GM12878 (cell line): ENCODE results near the gene PLTP. TPM values are rescaled to one million over a fixed set of nuclear protein-coding genes. Genes with fewer than 3 reads are reported as not detected.
"Not testable (repeated sequence)": the region's sequence is repeated elsewhere in the genome, so short reads cannot be mapped to it uniquely, and the experiment has no call there.

Source experiments
- ATAC-seq: fragments of 200-7000 bp; cut with Tn5 transposase; 3 replicates; pipeline ENCODE4 v1.9.1; 2020; ENCODE audit warnings: mild to moderate bottlenecking, moderate library complexity
- BruUV-seq: library from RNA; stranded (reverse); fragments of 400-500 nt; replicated peaks from 2 replicates; lab custom pipeline; 2021; lab: Mats Ljungman, UMichigan
- CTCF ChIA-PET: fragments of 300-600 bp; sonication (Branson Sonifier 250); formaldehyde crosslinking; extraction: SDS; loops from one replicate; lab custom pipeline; 2021; ENCODE audit warnings: inconsistent platforms; lab: Yijun Ruan, JAX
- POLR2A ChIA-PET: fragments of 350-600 bp; formaldehyde crosslinking; extraction: SDS; loops from one replicate; lab custom pipeline; 2021; ENCODE audit warnings: inconsistent platforms; lab: Charles Lee
- RAD21 ChIA-PET: fragments of 300-600 bp; sonication (Branson Sonifier 250); formaldehyde crosslinking; loops from one replicate; lab custom pipeline; 2023; ENCODE audit warnings: antibody characterized with exemption; ENCODE audit not compliant: unreplicated experiment; lab: Charles Lee
- SMC1A ChIA-PET: fragments of 300-600 bp; sonication (Branson Sonifier 250); formaldehyde crosslinking; loops from one replicate; lab custom pipeline; 2023; ENCODE audit not compliant: unreplicated experiment, uncharacterized antibody; lab: Charles Lee
- DNase-seq: peaks from one replicate; pipeline ENCODE4 v3.0.0-alpha.2; 2011; ENCODE audit warnings: low read depth, low spot score
- FAIRE-seq: peaks from 3 replicates; lab custom pipeline; 2011; peaks lifted over from hg19 to GRCh38; lab: Jason Lieb, UNC
- H2AFZ ChIP-seq: 2 replicates; pipeline ENCODE4 v1.6.0; 2011; ENCODE audit warnings: low read depth, low read length, control low read depth; ENCODE audit not compliant: control insufficient read depth
- H3K27ac ChIP-seq: 2 replicates; pipeline ENCODE4 v1.5.1; 2011; ENCODE audit warnings: control low read depth; ENCODE audit not compliant: control insufficient read depth, insufficient read depth
- H3K27me3 ChIP-seq, 2 experiments: replicated peaks in 1 of 2; 2 replicates each; pipeline versions ENCODE4 v1.6.0 to v1.6.1; 2011; ENCODE audit warnings: low read length in 1 of 2; ENCODE audit not compliant: control insufficient read depth in 2 of 2, insufficient read depth in 2 of 2
- H3K36me3 ChIP-seq, 2 experiments: 2 replicates each; pipeline ENCODE4 v1.5.1; 2011; ENCODE audit warnings: low read length in 1 of 2; ENCODE audit not compliant: control insufficient read depth in 2 of 2, insufficient read depth in 2 of 2
- H3K4me1 ChIP-seq: 2 replicates; pipeline ENCODE4 v1.6.1; 2011; ENCODE audit warnings: mild to moderate bottlenecking, low read length, moderate library complexity, mixed read lengths; ENCODE audit not compliant: control insufficient read depth, insufficient read depth
- H3K4me2 ChIP-seq: 2 replicates; pipeline ENCODE4 v1.6.0; 2011; ENCODE audit warnings: control low read depth; ENCODE audit not compliant: control insufficient read depth, insufficient read depth
- H3K4me3 ChIP-seq: fragments of 200-600 bp; sonication (generic); 2 replicates; pipeline ENCODE4 v1.5.1; 2016
- H3K79me2 ChIP-seq: 2 replicates; pipeline ENCODE4 v1.6.0; 2011; ENCODE audit warnings: low read length; ENCODE audit not compliant: control insufficient read depth, insufficient read depth
- H3K9ac ChIP-seq: 2 replicates; pipeline ENCODE4 v1.8.0; 2011; ENCODE audit warnings: low read length, control low read depth, mixed read lengths; ENCODE audit not compliant: control insufficient read depth, insufficient read depth
- H3K9me3 ChIP-seq: replicated peaks from 3 replicates; pipeline ENCODE4 v1.5.1; 2011; ENCODE audit warnings: mild to moderate bottlenecking, low read length; ENCODE audit not compliant: control insufficient read depth, insufficient read depth
- H4K20me1 ChIP-seq: 2 replicates; pipeline ENCODE4 v1.6.0; 2011; ENCODE audit not compliant: control insufficient read depth, insufficient read depth
- BCL11A ChIP-seq: IDR thresholded peaks from 2 replicates; pipeline ENCODE4 v1.6.1; 2011; ENCODE audit warnings: low read depth, low read length
- CREM ChIP-seq: IDR thresholded peaks from 2 replicates; pipeline ENCODE4 v1.6.1; 2014; ENCODE audit warnings: antibody characterized with exemption, low read depth
- FOXM1 ChIP-seq: IDR thresholded peaks from 2 replicates; pipeline ENCODE4 v1.6.1; 2012; ENCODE audit warnings: low read depth, mild to moderate bottlenecking, inconsistent platforms, low read length, moderate library complexity
- MAX ChIP-seq: IDR thresholded peaks from 2 replicates; pipeline ENCODE4 v1.6.1; 2012; ENCODE audit warnings: low read depth, low read length, improper control_type of control experiment
- NBN ChIP-seq: fragments of 450-650 bp; IDR thresholded peaks from 2 replicates; pipeline ENCODE4 v1.6.1; 2016
- RCOR1 ChIP-seq: conservative IDR thresholded peaks from 2 replicates; pipeline ENCODE4 v1.6.1; 2012; ENCODE audit warnings: low read depth, low read length, improper control_type of control experiment
- SIN3A ChIP-seq: IDR thresholded peaks from 2 replicates; pipeline ENCODE4 v1.6.1; 2012; ENCODE audit warnings: low read depth, low read length, improper control_type of control experiment
- ZNF622 ChIP-seq: fragments of 450-650 bp; IDR thresholded peaks from 2 replicates; pipeline ENCODE4 v1.6.1; 2017; ENCODE audit warnings: mild to moderate bottlenecking, inconsistent platforms
- WGBS: methylation state at CpG from one replicate; pipeline ENCODE4 v1.1.6; 2016; ENCODE audit warnings: low lambda C conversion rate; ENCODE audit not compliant: insufficient replicate concordance, insufficient coverage; ENCODE audit errors: missing lambda C conversion rate; 5-methylcytosine and 5-hydroxymethylcytosine counted together
- in situ Hi-C: fragments of 300-500 bp; cut with MboI; formaldehyde crosslinking; loops from 9 replicates; pipeline ENCODE4 v1.14.3; 2018; ENCODE audit warnings: mixed read lengths
- intact Hi-C: fragments of 100-400 bp; cut with micrococcal nuclease; formaldehyde crosslinking; loops from one replicate; pipeline ENCODE4 v1.14.2; 2022; ENCODE audit not compliant: unreplicated experiment
- polyA plus RNA-seq, 11 experiments: library from polyadenylated mRNA; depleted of rRNA in 4 of 11; unstranded in 6 of 11; stranded (reverse) in 5 of 11; fragments of >200 nt; fragmentation: Nextera tagmentation in 4 of 11; fragmentation: Illumina TruSeq in 1 of 11; extraction: Ambion mirVana in 4 of 11; extraction: Trizol in 1 of 11; gene quantifications; 1 replicate in 1 of 11; 2 replicates in 10 of 11; pipeline versions ENCODE4 v1.2.1 to v1.2.3, GENCODE V29; 2011 to 2016; ENCODE audit warnings: inconsistent platforms in 2 of 11, missing spikeins in 2 of 11, low read depth in 1 of 11
- total RNA-seq, 4 experiments: library from RNA; depleted of rRNA in 3 of 4; stranded (reverse); fragments of >200 nt in 3 of 4; fragmentation: Illumina TruSeq in 1 of 4; extraction: Trizol in 1 of 4; gene quantifications; 2 replicates each; pipeline versions ENCODE4 v1.2.1 to v1.2.3, GENCODE V29; 2013 to 2021
- TF ChIP-seq, protein P1 (sequence below): IDR thresholded peaks from 2 replicates; pipeline ENCODE4 v1.6.1; 2011; ENCODE audit warnings: borderline replicate concordance, low read depth, mild to moderate bottlenecking, moderate library complexity, low read length; ENCODE audit not compliant: insufficient read depth, poor library complexity, severe bottlenecking
- TF ChIP-seq, protein P2 (sequence below): fragments of 150-350 bp; IDR thresholded peaks from 2 replicates; pipeline ENCODE4 v1.6.1; 2016; ENCODE audit warnings: low read depth, low read length

Gene PLTP
- total and polyA plus RNA-seq, 10 of the 15 experiments (the other 5 are each of a cell fraction or from before 2014, with no cell fraction given): 1.6 to 17.0 (median 7.6) TPM

DNA sequence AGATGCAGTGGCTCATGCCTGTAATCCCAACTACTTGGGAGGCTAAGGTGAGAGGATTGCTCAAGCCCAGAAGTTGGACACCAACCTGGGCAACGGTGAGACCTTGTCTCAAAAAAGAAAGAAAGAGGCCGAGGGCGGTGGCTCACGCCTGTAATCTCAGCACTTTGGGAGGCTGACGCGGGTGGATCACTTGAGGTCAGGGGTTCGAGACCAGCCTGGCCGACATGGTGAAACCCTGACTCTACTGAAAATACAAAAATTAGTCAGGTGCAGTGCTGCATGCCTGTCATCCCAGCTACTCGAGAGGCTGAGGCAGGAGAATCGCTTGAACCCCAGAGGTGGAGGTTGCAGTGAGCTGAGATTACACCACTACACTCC lies 37.9 kb downstream of the PLTP start:
- POLR2A ChIA-PET, H4K20me1 ChIP-seq, intact Hi-C loops, BruUV-seq, FAIRE-seq, H3K79me2 ChIP-seq, H3K27me3 ChIP-seq, H3K27ac ChIP-seq, H3K4me3 ChIP-seq, ATAC-seq, in situ Hi-C loops, H2AFZ ChIP-seq, H3K36me3 ChIP-seq, H3K9me3 ChIP-seq, H3K9ac ChIP-seq, DNase-seq, H3K4me1 ChIP-seq, H3K4me2 ChIP-seq, SMC1A ChIA-PET: not testable (repeated sequence)
- ChIA-PET CTCF (interaction anchor here (0.8 kb wide), 1 partner anchor 9 kb away, joined by 3 read pairs; no protein-coding TSS in a partner anchor), RAD21 (interaction anchor here (1.3 kb wide), 1 partner anchor 75 kb away, joined by 3 read pairs; no protein-coding TSS in a partner anchor)
- 90% methylated on average over 10 of the region's 10 CpGs for WGBS

GRCh38 chr20:45873409-45874103 lies 38.4 kb downstream of the PLTP start:
- H3K4me2 ChIP-seq: no peak overlapping the region
- no peak overlapping the region for H3K4me3 ChIP-seq
- H3K27me3 ChIP-seq: no peaks in the 10 kb centered on the region
- POLR2A ChIA-PET: no interaction called here
- H3K9me3 ChIP-seq: no peaks in the 10 kb centered on the region
- in situ Hi-C loops (no loop called here), intact Hi-C loops (no loop called here)
- WGBS: 92% methylated on average over 1 of the region's 1 CpG
- no TSS peak for BruUV-seq
- peaks cover 2 to 3% of the 10 kb centered on the region in 2 experiments; a peak in 1 of 4 replicates for H3K36me3 ChIP-seq
- no peak for ATAC-seq
- RAD21 ChIA-PET: interaction anchor here (1.3 kb wide), 1 partner anchor 75 kb away, joined by 3 read pairs; no protein-coding TSS in a partner anchor
- H3K79me2 ChIP-seq: no peaks in the 10 kb centered on the region
- FAIRE-seq: no peak
- no peak for DNase-seq
- no peaks in the 10 kb centered on the region for H4K20me1 ChIP-seq
- H3K4me1 ChIP-seq: no peaks in the 10 kb centered on the region
- no peak overlapping the region for H2AFZ ChIP-seq
- no peak overlapping the region for H3K27ac ChIP-seq
- H3K9ac ChIP-seq: no peak overlapping the region
- SMC1A ChIA-PET: no interaction called here
- CTCF ChIA-PET: no interaction called here
- TF ChIP-seq SIN3A (no peak), RCOR1 (no peak), BCL11A (no peak), MAX (no peak), NBN (no peak), CREM (no peak), ZNF622 (no peak), FOXM1 (no peak)
- TF ChIP-seq, protein P1, sequence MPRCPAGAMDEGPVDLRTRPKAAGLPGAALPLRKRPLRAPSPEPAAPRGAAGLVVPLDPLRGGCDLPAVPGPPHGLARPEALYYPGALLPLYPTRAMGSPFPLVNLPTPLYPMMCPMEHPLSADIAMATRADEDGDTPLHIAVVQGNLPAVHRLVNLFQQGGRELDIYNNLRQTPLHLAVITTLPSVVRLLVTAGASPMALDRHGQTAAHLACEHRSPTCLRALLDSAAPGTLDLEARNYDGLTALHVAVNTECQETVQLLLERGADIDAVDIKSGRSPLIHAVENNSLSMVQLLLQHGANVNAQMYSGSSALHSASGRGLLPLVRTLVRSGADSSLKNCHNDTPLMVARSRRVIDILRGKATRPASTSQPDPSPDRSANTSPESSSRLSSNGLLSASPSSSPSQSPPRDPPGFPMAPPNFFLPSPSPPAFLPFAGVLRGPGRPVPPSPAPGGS: no peak
- TF ChIP-seq, protein P2, sequence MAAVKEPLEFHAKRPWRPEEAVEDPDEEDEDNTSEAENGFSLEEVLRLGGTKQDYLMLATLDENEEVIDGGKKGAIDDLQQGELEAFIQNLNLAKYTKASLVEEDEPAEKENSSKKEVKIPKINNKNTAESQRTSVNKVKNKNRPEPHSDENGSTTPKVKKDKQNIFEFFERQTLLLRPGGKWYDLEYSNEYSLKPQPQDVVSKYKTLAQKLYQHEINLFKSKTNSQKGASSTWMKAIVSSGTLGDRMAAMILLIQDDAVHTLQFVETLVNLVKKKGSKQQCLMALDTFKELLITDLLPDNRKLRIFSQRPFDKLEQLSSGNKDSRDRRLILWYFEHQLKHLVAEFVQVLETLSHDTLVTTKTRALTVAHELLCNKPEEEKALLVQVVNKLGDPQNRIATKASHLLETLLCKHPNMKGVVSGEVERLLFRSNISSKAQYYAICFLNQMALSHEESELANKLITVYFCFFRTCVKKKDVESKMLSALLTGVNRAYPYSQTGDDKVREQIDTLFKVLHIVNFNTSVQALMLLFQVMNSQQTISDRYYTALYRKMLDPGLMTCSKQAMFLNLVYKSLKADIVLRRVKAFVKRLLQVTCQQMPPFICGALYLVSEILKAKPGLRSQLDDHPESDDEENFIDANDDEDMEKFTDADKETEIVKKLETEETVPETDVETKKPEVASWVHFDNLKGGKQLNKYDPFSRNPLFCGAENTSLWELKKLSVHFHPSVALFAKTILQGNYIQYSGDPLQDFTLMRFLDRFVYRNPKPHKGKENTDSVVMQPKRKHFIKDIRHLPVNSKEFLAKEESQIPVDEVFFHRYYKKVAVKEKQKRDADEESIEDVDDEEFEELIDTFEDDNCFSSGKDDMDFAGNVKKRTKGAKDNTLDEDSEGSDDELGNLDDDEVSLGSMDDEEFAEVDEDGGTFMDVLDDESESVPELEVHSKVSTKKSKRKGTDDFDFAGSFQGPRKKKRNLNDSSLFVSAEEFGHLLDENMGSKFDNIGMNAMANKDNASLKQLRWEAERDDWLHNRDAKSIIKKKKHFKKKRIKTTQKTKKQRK: no peak
